IMR-90 (cell line): ENCODE data around the gene UPK3B. TPM values are rescaled to one million over a fixed set of nuclear protein-coding genes. Genes with fewer than 3 reads are reported as not detected.

Experiments
- ATAC-seq: fragments of 200-7000 bp; cut with Tn5 transposase; 2 replicates; pipeline ENCODE4 v1.9.1; 2020; ENCODE audit warnings: low read depth, mild to moderate bottlenecking, moderate library complexity
- Bru-seq: library from RNA; stranded (reverse); fragments of 400-500 nt; gene quantifications from one replicate; lab custom pipeline; 2021; lab: Mats Ljungman, UMichigan
- BruChase-seq, 2 experiments: library from RNA; stranded (reverse); fragments of 400-500 nt; gene quantifications; one replicate each; lab custom pipeline; 2021; lab: Mats Ljungman, UMichigan
- BruUV-seq: library from RNA; stranded (reverse); fragments of 400-500 nt; replicated peaks from 2 replicates; lab custom pipeline; 2021; lab: Mats Ljungman, UMichigan
- CTCF ChIA-PET: fragments of 300-600 bp; formaldehyde crosslinking; extraction: SDS; loops from one replicate; lab custom pipeline; 2021; ENCODE audit warnings: antibody characterized with exemption; lab: Yijun Ruan, JAX
- POLR2A ChIA-PET: fragments of 300-600 bp; sonication (Branson Sonifier 250); formaldehyde crosslinking; loops from one replicate; lab custom pipeline; 2022; ENCODE audit warnings: antibody characterized with exemption; ENCODE audit not compliant: unreplicated experiment; lab: Charles Lee
- DNase-seq: peaks from one replicate; pipeline ENCODE4 v3.0.0; 2013
- H2AFZ ChIP-seq: replicated peaks from 2 replicates; pipeline ENCODE3; 2013; ENCODE audit warnings: low read length, mild to moderate bottlenecking; ENCODE audit not compliant: poor library complexity
- H2AK5ac ChIP-seq: 2 replicates; pipeline ENCODE4 v1.6.1; 2013; ENCODE audit warnings: low read depth, low read length, inconsistent platforms
- H2AK9ac ChIP-seq: replicated peaks from 2 replicates; pipeline ENCODE3; 2013; ENCODE audit warnings: mild to moderate bottlenecking, low read depth, low read length, moderate library complexity; ENCODE audit not compliant: poor library complexity
- H2BK120ac ChIP-seq: 2 replicates; pipeline ENCODE4 v1.6.1; 2013; ENCODE audit warnings: low read depth, low read length, inconsistent platforms
- H2BK15ac ChIP-seq: 3 replicates; pipeline ENCODE4 v1.6.1; 2013; ENCODE audit warnings: low read depth, low read length, inconsistent platforms
- H2BK20ac ChIP-seq: 2 replicates; pipeline ENCODE4 v1.6.1; 2013; ENCODE audit warnings: low read depth, mild to moderate bottlenecking, inconsistent platforms, low read length, moderate library complexity
- H2BK5ac ChIP-seq: 2 replicates; pipeline ENCODE4 v1.6.1; 2013; ENCODE audit warnings: mild to moderate bottlenecking, low read depth, low read length, inconsistent platforms; ENCODE audit not compliant: poor library complexity, severe bottlenecking
- H3K14ac ChIP-seq: replicated peaks from 2 replicates; pipeline ENCODE4 v1.6.1; 2013; ENCODE audit warnings: low read depth, low read length, inconsistent platforms
- H3K18ac ChIP-seq: 2 replicates; pipeline ENCODE4 v1.6.1; 2013; ENCODE audit warnings: low read depth, low read length, control low read depth
- H3K23ac ChIP-seq: 2 replicates; pipeline ENCODE4 v1.6.1; 2013; ENCODE audit warnings: low read depth, low read length, inconsistent platforms
- H3K27ac ChIP-seq: 2 replicates; pipeline ENCODE4 v1.5.1; 2013; ENCODE audit warnings: mild to moderate bottlenecking, control low read depth, low read length; ENCODE audit not compliant: insufficient read depth
- H3K27me3 ChIP-seq: 2 replicates; pipeline ENCODE4 v1.6.1; 2013; ENCODE audit warnings: low read length; ENCODE audit not compliant: control insufficient read depth, insufficient read depth
- H3K36me3 ChIP-seq: 2 replicates; pipeline ENCODE4 v1.6.1; 2013; ENCODE audit warnings: low read length, mixed read lengths; ENCODE audit not compliant: control insufficient read depth, insufficient read depth
- H3K4ac ChIP-seq: 2 replicates; pipeline ENCODE4 v1.6.1; 2013; ENCODE audit warnings: low read depth, low read length, inconsistent platforms
- H3K4me1 ChIP-seq: 2 replicates; pipeline ENCODE4 v1.6.1; 2013; ENCODE audit warnings: low read length, mixed read lengths; ENCODE audit not compliant: control insufficient read depth, insufficient read depth
- H3K4me2 ChIP-seq: 2 replicates; pipeline ENCODE4 v1.6.1; 2013; ENCODE audit warnings: low read depth, mild to moderate bottlenecking, control low read depth, low read length, moderate library complexity
- H3K4me3 ChIP-seq: 2 replicates; pipeline ENCODE4 v1.5.1; 2013; ENCODE audit warnings: low read depth, mild to moderate bottlenecking, control low read depth, low read length, moderate library complexity; ENCODE audit not compliant: insufficient read depth
- H3K56ac ChIP-seq: 2 replicates; pipeline ENCODE4 v1.6.1; 2013; ENCODE audit warnings: low read length, inconsistent platforms; ENCODE audit not compliant: insufficient read depth; ENCODE audit errors: extremely low read depth
- H3K79me1 ChIP-seq, 2 experiments: 2 replicates each; pipeline ENCODE4 v1.6.1; 2013; ENCODE audit warnings: low read length in 2 of 2, inconsistent platforms in 1 of 2, low read depth in 1 of 2
- H3K9ac ChIP-seq: 2 replicates; pipeline ENCODE4 v1.6.1; 2013; ENCODE audit warnings: low read depth, low read length, control low read depth
- H3K9me1 ChIP-seq: 2 replicates; pipeline ENCODE4 v1.6.1; 2013; ENCODE audit warnings: low read length, inconsistent platforms; ENCODE audit not compliant: insufficient read depth
- H3K9me3 ChIP-seq: 2 replicates; pipeline ENCODE4 v1.6.1; 2013; ENCODE audit warnings: low read length; ENCODE audit not compliant: control insufficient read depth, insufficient read depth
- H4K20me1 ChIP-seq: 2 replicates; pipeline ENCODE4 v1.6.1; 2013; ENCODE audit warnings: low read length, inconsistent platforms; ENCODE audit not compliant: insufficient read depth
- H4K5ac ChIP-seq: 2 replicates; pipeline ENCODE4 v1.6.1; 2013; ENCODE audit warnings: mild to moderate bottlenecking, low read depth, low read length, control low read depth
- H4K8ac ChIP-seq, 2 experiments: 2 replicates each; pipeline ENCODE4 v1.6.1; 2013; ENCODE audit warnings: low read depth in 2 of 2, low read length in 2 of 2, control low read depth in 1 of 2, inconsistent platforms in 1 of 2
- H4K91ac ChIP-seq: 2 replicates; pipeline ENCODE4 v1.6.1; 2013; ENCODE audit warnings: low read depth, low read length, inconsistent platforms; ENCODE audit not compliant: insufficient read depth
- BHLHE40 ChIP-seq: fragments of 150-350 bp; IDR thresholded peaks from 2 replicates; pipeline ENCODE4 v1.6.1; 2016; ENCODE audit warnings: mild to moderate bottlenecking, low read depth, low read length
- CEBPB ChIP-seq: IDR thresholded peaks from 2 replicates; pipeline ENCODE4 v1.6.1; 2012; ENCODE audit warnings: low read depth, low read length, improper control_type of control experiment
- CHD1 ChIP-seq: IDR thresholded peaks from 2 replicates; pipeline ENCODE4 v1.6.1; 2012; ENCODE audit warnings: low read depth, low read length, improper control_type of control experiment
- CTCF ChIP-seq: conservative IDR thresholded peaks from 2 replicates; pipeline ENCODE4 v1.5.1; 2012; ENCODE audit warnings: mild to moderate bottlenecking, low read depth, low read length, improper control_type of control experiment
- ELK1 ChIP-seq: fragments of 150-350 bp; IDR thresholded peaks from 2 replicates; pipeline ENCODE4 v1.6.1; 2016; ENCODE audit warnings: low read depth, mild to moderate bottlenecking, low read length, moderate library complexity, borderline replicate concordance
- MAFK ChIP-seq: IDR thresholded peaks from 2 replicates; pipeline ENCODE4 v1.6.1; 2012; ENCODE audit warnings: low read depth, low read length, improper control_type of control experiment
- MAZ ChIP-seq: IDR thresholded peaks from 2 replicates; pipeline ENCODE4 v1.6.1; 2012; ENCODE audit warnings: low read depth, mild to moderate bottlenecking, low read length, improper control_type of control experiment, moderate library complexity, borderline replicate concordance
- MXI1 ChIP-seq: IDR thresholded peaks from 2 replicates; pipeline ENCODE4 v1.6.1; 2012; ENCODE audit warnings: low read depth, mild to moderate bottlenecking, low read length, moderate library complexity, borderline replicate concordance
- POLR2A ChIP-seq: IDR thresholded peaks from 2 replicates; pipeline ENCODE4 v1.6.1; 2012; ENCODE audit warnings: mild to moderate bottlenecking, low read depth, low read length
- RAD21 ChIP-seq: IDR thresholded peaks from 2 replicates; pipeline ENCODE4 v1.6.1; 2012; ENCODE audit warnings: low read length, improper control_type of control experiment
- RCOR1 ChIP-seq: IDR thresholded peaks from 2 replicates; pipeline ENCODE4 v1.6.1; 2012; ENCODE audit warnings: mild to moderate bottlenecking, low read length, improper control_type of control experiment; ENCODE audit not compliant: insufficient replicate concordance
- RFX5 ChIP-seq: IDR thresholded peaks from 2 replicates; pipeline ENCODE4 v1.8.0; 2012; ENCODE audit warnings: low read depth, mild to moderate bottlenecking, low read length, moderate library complexity
- SMC3 ChIP-seq: fragments of 150-350 bp; IDR thresholded peaks from 2 replicates; pipeline ENCODE4 v1.6.1; 2016; ENCODE audit warnings: low read depth, mild to moderate bottlenecking, antibody characterized with exemption, low read length, moderate library complexity
- WGBS, 2 experiments: methylation state at CpG; one replicate each; pipeline versions ENCODE4 v1.1.5 to v1.1.7; 2013; ENCODE audit warnings: missing lambda C conversion rate in 2 of 2; ENCODE audit not compliant: insufficient read length in 1 of 2; ENCODE audit errors: extremely low coverage in 2 of 2; 5-methylcytosine and 5-hydroxymethylcytosine counted together
- dilution Hi-C: fragments of 300-500 bp; cut with HindIII; formaldehyde crosslinking; loops from one replicate; pipeline ENCODE4 v1.14.3; 2018; ENCODE audit warnings: low sequenced_read_pairs; ENCODE audit not compliant: unreplicated experiment
- in situ Hi-C: fragments of 300-500 bp; cut with MboI; formaldehyde crosslinking; loops from 3 replicates; pipeline ENCODE4 v1.14.3; 2019; ENCODE audit warnings: low sequenced_read_pairs, inconsistent platforms, mixed read lengths
- intact Hi-C: fragments of 100-400 bp; cut with micrococcal nuclease; formaldehyde crosslinking; loops from 2 replicates; pipeline ENCODE4 v1.10.0; 2022
- long read RNA-seq: library from polyadenylated mRNA; unstranded; transcript quantifications from one replicate; pipeline ENCODE4 v2.0.0, GENCODE V29; 2021; ENCODE audit not compliant: unreplicated experiment
- polyA plus RNA-seq, 3 experiments: library from polyadenylated mRNA; depleted of rRNA; stranded (reverse); fragments of >200 nt; gene quantifications; 2 replicates each; pipeline ENCODE4 v1.2.3, GENCODE V29; 2012; ENCODE audit warnings: low replicate concordance in 1 of 3
- total RNA-seq: library from RNA; depleted of rRNA; stranded (reverse); fragments of >200 nt; gene quantifications from 2 replicates; pipeline ENCODE4 v1.2.3, GENCODE V29; 2012; rRNA removed

Gene UPK3B
- total RNA-seq (not detected in 2 replicates), polyA plus RNA-seq (2012; rRNA removed) (0.10 and 0.26 TPM in 2 replicates), Bru-seq, nascent RNA (percentile 32 among the genes with signal in this experiment), BruChase-seq, experiment 1, labeled RNA remaining after a 6-hour chase (percentile 44 among the genes with signal in this experiment), BruChase-seq, experiment 2, labeled RNA remaining after a 2-hour chase (percentile 38 among the genes with signal in this experiment)
- not detected in 2 replicates for polyA plus RNA-seq (2012; cell fraction: cytosol; rRNA removed)
- polyA plus RNA-seq (2012; cell fraction: nucleus; rRNA removed; ENCODE audit: low replicate concordance) = 0.29 and 0.90 TPM in 2 replicates
- long read RNA-seq = 0 reads

DNA sequence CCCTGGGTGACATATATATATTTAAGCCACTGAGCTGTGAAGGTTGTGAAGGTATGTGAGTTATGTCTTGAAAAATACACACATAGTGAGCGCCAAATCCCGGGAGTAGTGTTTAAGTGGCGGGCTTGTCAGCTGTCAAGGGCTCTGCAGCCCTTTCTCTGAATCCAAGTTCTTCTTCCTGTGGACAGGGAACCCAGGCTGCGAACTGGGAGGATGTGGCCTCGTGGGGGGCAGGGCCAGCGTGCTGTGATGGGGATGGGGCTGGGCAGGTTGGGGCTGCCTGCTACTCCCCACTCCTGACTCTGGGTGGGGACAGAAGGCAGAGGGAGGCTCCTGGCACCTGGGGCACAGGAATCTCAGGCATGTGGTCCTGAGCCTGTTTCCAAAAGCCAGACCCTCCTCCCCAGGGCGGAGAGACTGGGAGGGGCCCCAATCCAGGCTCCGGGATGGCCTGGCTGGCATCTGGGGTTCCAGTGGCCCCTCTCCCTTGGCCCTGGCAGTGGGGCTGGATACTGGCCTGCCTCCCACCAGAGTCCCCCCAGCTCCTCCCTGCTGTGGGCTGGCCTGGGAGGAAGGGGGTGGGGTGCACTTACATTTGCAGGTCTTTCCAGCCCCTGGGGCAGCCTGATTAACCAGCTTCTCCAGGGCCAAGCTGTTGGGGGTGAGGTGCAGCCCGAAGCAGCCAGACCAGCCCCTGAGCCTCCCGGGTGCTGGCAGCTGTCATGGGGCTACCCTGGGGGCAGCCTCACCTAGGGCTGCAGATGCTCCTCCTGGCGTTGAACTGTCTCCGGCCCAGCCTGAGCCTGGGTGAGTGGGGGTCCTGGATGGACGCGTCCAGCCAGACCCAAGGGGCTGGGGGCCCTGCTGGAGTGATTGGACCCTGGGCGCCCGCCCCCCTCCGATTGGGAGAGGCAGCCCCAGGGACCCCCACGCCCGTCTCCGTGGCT, at the start of gene UPK3B:
TSS of gene UPK3B (plus strand) at position 622 of the 947 bp plus-strand sequence. CDS start at position 723, 101 bp downstream.
- H2BK120ac ChIP-seq = no peak within 1 kb of the TSS
- H2BK15ac ChIP-seq = no peak within 1 kb of the TSS
- H3K27ac ChIP-seq = no peak within 1 kb of the TSS
- CTCF ChIA-PET = no interaction called here
- H3K4me3 ChIP-seq = no peak within 1 kb of the TSS
- H3K4ac ChIP-seq = no peak within 1 kb of the TSS
- dilution Hi-C loops (no loop called here), intact Hi-C loops (no loop called here), in situ Hi-C loops (loop anchor here (5.0 kb wide), 1 partner anchor 78 kb away; no protein-coding TSS in a partner anchor)
- no peak within 1 kb of the TSS for H2BK20ac ChIP-seq
- H3K9me3 ChIP-seq = no peaks in the 10 kb centered on the region
- no peak within 1 kb of the TSS for H2BK5ac ChIP-seq
- H4K91ac ChIP-seq = no peak within 1 kb of the TSS
- H3K79me1 ChIP-seq = no peaks in the 10 kb centered on the region
- no peaks in the 10 kb centered on the region for H3K9me1 ChIP-seq
- H4K5ac ChIP-seq = no peak within 1 kb of the TSS
- no peak within 1 kb of the TSS for H3K4me2 ChIP-seq
- H3K18ac ChIP-seq = no peak within 1 kb of the TSS
- no peaks in the 10 kb centered on the region for H3K27me3 ChIP-seq
- H4K8ac ChIP-seq = no peak within 1 kb of the TSS
- no TSS peak for BruUV-seq
- H3K56ac ChIP-seq = no peak within 1 kb of the TSS
- H2AK5ac ChIP-seq = peak within 1 kb of the TSS; percentile 46; the same call in 1 of the 2 replicates
- H3K9ac ChIP-seq = no peak within 1 kb of the TSS
- ATAC-seq (peak; percentile 52), DNase-seq (no peak)
- no peaks in the 10 kb centered on the region for H4K20me1 ChIP-seq
- 18% methylated on average over 2 of the region's 20 CpGs; no CpG with 5 or more reads in 1 of the 2 experiments for WGBS, 2 experiments
- H3K23ac ChIP-seq = no peak within 1 kb of the TSS
- peak within 1 kb of the TSS; percentile 53 for H2AFZ ChIP-seq
- POLR2A ChIA-PET = no interaction called here
- no peaks in the 10 kb centered on the region; the same call in 1 of the 2 replicates for H3K4me1 ChIP-seq
- H3K14ac ChIP-seq = no peak within 1 kb of the TSS; the same call in 1 of the 2 replicates
- peaks cover 9% of the 10 kb centered on the region for H3K36me3 ChIP-seq
- H2AK9ac ChIP-seq = no peak within 1 kb of the TSS
- TF ChIP-seq CHD1 = no peak
- TF ChIP-seq MAFK = no peak
- no peak for TF ChIP-seq BHLHE40
- no peak for TF ChIP-seq RAD21
- no peak for TF ChIP-seq RFX5
- no peak for TF ChIP-seq SMC3
- no peak for TF ChIP-seq MAZ
- TF ChIP-seq CTCF = no peak
- no peak for TF ChIP-seq CEBPB
- TF ChIP-seq ELK1 = no peak
- TF ChIP-seq POLR2A = no peak
- no peak for TF ChIP-seq MXI1
- TF ChIP-seq RCOR1 = no peak
